GM19397 (cell line): Measurements from ENCODE around the gene GATC.
"Not testable (repeated sequence)": the region's sequence is repeated elsewhere in the genome, so short reads cannot be mapped to it uniquely, and the experiment has no call there.

Experiments used
- ATAC-seq: cut with Tn5 transposase; IDR thresholded peaks from one replicate; pipeline ENCODE4 v1.9.1; 2021; ENCODE audit warnings: mild to moderate bottlenecking, moderate library complexity; ENCODE audit not compliant: unreplicated experiment

Gene GATC

DNA sequence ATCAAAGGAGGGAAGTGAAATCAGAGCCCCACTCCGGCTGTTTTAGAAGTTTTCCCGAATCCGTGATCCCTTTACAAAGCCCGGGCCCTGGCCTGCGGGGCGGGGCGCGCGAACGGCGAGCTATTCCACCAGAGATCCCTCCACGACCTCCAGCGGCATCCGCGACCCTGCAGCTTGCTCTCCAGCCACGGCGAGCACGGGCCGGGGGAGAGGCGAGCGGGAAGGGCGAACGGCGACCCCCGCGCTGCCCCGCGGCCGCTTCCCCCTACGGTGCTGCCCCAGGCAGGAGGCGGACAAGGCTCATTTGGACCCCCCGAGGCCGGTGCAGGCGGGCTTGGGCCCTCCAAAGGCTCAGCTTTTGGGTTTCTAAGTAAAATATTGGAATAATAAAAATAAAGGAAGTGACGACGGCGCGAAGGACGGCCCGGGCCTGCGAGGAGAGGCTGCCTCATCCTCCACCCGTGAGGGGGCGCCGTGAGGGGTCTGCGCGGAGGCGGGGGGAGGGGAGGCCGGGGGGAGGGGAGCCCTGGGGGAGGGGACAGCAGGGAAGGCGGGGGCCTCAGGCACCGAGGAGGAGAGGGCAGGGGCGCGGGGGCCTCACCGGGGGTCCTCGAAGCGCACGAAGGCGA is 22.7 kb downstream of the GATC start:
- peak; percentile 33 for ATAC-seq

DNA sequence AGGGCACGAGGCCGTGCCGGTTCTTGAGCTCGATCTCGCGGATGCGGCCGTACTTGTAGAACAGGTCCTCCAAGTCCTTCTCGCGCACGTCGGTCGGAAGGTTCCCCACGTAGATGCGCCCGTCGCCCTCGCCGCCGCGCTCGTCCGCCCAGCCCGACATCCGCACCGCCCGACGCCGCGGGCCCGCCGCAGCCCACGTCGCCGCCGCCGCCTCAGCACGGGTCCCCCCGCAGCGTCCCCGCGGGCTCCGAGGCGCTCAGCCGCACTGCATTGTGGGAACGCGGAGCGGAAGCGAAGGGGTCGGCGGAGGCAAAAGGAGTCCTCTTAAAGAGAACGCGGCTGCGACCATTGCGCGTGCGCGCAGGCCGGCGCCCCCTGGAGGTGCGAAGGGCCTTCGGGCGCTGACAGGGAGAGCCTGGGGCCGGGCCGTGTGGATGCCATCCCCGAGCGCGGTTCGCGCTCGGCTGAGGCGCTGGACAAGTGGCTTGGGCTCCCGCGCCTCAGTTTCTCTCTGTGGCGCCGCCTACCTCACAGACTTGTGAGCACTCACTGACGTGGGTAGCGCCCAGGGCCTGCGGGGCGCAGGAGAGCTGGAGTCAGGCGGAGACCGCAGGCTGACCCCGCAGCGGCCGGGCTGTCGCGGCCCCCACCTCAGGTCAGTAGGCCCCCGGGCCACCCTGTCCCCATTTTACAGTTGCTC is 23.4 kb downstream of the GATC start, which contains the start of gene SRSF9:
TSS of gene SRSF9 (minus strand) at position 299 of the 700 bp plus-strand sequence. CDS start at position 160, 139 bp downstream.
- peak; percentile 83 for ATAC-seq

DNA sequence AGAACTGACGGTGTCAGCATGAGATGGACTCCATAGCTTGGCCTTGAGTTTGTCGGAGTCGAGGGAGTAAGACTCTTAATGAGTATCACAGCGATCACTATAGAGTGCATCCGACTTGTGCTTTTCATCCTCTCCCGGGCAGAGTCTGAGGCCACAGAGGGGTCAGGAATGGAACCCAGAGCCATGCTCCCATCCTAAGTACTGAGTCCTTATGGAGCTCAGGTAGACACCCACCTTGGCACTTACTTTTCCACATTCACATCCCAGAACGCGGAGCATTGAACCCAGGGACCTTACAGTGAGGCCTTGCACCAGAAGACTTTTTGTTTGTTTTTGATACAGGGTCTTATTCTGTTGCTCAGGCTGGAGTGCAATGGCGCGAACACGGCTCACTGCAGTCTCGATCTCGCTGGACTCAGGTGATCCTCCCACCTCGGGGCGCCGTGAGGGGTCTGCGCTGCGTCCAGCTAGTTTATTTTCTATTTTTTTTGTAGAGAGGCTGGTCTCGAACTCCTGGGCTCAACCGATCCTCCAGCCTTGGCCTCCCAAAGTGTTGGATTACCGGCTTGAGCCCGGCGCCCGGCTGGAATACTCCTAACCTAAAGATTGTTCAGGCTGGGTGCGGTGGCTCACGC is 24.0 kb downstream of the GATC start:
- peak; percentile 24 for ATAC-seq

DNA sequence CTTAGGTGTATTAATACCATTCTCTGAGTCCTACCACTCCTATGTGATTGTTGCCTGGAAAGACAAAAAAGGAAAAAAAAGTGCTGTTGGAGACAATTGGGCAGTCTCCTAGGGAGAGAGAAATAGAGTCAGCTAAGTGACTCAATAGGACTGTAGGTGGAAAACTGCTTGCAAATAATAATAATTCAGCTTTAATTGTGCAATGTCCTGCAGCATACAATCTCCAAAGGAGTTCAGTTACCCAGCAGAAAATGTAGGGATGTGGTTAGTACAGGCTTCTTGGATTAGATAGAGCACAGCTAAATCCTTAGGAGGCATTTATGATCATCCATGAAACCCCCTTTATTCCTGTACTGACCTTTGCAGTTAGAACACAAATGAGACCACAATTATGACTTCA is 26.3 kb downstream of the GATC start:
- ATAC-seq, result no peak

DNA sequence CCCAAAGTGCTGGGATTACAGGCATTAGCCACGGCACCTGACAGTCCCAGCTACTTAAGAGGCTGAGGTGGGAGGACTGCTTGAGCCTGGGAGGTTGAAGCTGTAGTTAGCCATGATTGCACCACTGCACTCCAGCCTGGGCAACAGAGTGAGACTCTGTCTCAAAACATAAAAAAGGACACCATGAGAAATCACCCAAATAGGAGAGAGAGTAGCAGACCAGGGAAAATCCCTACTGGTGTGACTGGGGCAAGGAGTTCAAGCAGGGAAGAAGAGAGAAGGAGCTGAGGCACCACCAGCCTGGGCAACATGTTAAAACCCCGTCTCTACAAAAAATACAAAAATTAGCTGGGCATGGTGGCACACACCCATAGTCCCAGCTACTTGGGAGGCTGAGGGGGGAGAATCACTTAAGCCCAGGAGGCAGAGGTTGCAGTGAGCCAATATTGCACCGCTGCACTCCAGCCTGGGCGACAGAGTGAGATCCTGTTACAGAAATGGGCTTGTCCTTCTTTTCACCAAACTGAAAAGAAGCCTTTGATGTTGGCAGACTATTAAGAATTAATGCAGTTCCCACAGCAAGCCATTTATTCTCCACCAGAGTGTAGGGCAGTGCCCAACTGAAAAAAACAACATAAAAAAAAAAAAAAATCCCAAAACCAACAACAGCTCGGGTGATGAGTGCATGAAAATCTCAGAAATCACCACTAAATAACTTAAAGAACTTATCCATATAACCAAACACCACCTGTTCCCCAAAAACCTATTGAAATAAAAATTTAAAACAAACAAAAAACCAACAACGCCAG is 27.8 kb downstream of the GATC start:
- ATAC-seq, result no peak

DNA sequence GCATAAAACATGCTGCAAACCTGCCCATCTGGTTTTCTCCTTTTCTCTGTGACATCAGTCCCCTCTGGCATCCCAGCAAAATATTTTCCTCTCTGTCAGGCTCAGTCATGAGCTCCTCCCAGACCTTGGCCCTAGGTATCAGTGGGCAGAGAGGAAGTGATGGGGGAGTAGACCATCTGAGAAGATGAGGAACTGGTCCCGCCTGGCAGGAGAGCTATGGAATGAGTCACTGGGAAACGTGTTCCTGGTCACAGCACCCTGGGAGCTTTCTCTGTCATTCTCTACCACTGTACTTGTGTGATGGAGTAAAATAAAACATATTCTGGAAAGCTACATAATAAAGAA is 28.3 kb downstream of the GATC start:
- no peak for ATAC-seq

DNA sequence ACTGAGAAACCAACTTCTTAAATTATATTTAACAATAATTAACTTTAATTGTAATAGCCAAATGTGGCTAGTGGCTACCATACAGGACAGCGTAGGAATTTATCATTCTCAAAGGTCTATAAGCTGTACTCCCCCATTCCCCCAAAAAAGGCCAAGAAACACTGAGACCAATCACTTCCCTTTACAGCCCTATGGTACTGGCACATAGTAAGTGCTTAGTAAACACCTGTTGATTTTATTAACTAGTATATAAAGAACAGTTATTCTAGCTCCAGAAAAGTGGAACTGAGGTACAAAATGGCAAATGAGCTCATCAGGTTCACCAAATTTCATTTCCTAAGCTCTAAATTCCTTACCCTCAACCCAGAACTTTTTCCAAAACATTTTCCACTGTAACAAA is 29.4 kb downstream of the GATC start:
- no peak for ATAC-seq

DNA sequence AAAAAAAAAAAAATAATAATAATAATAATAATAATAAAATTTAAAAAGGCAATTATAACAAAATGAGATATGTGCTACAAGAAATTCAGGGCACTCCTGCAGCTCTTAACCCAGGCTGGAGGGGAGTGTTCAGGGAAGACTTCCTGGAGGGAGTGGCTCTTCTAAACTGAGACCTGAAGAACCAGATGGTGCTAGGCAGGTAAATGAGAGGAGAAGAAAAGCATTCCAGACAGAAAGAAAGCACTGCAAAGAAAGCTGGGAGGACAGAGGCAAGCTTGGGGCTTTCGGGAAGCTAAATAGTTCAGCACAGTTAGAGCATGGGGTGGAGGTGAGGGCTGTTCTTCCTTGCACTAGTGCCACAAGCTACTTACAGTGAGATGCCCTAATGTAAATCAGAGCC is 33.2 kb downstream of the GATC start:
- no peak for ATAC-seq

DNA sequence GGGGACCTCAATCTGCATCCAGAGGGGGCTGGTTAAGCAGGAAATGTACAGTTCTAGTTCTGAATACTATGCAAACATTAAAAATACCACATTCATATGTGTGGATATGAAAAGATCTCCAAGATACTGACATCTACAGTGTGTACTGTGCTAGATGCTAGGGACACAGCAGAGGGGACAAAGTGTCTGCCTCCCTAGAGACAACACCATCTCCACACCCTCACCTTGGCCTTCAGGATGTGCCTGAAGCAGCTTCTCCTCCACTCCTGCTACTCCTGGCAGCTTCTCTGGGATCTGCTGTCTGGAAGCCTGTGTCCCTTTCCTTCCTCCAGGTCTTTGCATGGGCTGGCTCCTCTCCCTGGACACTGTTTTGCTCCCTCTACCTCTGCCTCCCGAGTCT is 34.0 kb downstream of the GATC start:
- no peak for ATAC-seq

DNA sequence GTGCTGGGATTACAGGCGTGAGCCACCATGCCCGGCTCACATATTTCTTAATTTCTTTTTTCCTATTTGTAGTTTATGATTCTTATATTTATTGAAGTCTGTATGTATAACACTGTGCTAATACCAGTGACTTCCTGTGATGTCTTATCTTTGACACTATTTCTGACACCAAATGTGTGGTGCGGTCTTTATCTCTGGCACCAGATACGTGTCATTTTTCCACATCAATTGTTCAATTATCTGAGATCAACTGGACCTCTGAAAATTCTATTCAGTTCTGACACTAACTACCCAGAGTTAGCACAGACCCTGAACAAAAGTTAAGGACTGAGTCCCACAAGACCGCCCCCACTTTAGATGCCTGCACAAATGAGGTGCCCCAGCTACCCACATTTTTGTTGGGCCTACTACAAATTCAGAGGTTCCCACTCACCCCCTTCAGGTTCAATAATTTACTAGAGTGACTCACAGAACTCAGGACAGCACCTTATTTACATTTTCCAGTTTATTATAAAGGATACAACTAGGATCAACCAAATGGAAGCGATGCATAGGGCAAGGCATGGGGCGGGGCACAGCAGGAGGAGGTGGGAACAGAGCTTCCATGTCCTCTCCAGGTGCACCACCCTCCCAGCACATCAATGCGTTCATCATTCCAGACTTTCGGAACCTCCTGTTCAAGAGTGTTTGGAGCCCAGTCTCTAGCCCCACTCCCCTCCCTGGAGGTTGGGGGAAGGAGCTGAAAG is 35.0 kb downstream of the GATC start:
- ATAC-seq, result no peak

DNA sequence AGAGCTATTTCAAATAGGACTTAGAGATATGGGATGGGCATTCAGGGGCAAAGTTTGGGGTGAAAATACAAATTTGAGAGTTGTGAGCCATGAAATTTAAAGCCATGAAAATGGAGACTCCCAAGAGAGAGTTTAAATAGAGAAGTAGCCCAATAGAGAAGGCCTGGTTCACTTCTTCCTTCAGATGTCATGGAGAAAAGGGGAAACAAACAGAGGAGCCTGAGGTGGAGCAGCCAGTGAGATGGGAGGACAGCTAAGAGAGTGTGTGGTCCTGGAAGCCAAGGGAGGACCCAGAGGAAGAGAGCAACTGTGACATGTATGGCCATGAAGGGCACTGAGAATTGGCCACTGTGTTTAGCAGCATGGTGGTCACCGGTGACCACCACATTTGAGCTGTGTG is 37.4 kb downstream of the GATC start:
- ATAC-seq, result no peak

DNA sequence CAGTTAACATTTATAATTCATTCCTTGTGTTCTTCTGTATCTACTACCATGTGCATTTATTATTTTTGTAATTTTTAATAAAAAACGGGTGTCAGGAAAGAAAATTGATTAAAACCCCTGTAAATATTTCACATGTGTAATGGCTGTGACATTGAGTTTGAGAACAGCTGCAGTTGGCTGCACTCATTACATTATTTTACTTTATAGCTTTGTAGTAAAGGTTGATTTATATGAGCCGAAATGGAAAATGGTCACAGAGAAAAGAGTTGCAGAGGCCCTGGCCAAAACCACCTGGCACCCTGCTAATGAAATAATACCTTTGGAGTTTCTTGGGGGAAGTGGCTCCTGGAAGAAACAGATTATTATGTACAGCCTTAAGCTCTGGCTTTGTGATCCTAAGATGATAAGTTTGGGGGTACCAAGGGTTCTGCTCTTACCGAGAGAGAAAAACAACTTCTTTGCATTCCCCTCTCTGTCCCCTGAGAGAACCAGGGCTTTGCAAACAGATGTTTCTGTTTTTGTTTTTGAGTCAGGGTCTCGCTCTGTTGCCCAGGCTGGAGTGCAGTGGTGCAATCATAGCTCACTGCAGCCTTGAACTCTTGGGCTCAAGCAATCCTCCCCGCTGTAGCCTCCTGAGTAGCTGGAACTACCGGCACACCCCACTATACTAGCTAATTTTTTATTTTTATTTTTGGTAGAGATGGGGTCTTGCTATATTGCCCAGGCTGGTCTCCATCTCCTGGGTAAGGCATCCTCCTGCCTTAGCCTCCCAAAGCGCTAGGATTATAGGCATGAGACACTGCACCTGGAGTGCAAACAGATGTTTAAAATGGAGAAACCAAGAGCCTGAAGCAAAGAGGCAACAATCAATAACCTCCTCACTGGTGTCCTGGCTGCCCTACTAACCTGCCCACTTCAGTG is 40.0 kb downstream of the GATC start:
- no peak for ATAC-seq

DNA sequence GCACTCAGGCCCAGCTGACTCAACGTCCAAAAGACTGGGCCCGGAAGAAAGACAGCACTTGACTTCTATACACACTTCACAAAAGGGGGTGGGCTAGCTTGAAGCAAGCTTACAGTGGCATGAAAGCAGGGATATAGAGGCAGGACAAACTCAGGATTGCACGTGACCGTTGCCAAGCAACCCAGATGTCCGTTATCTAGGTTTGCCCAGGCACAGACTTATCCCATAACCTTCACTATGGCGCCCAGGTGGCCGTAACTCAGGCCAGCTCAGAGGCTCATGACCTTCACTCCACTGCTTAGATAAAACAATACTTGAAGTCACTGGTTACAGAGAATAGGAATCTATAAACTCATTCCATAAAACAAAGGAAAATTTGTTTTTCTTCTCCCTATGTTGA is 41.3 kb downstream of the GATC start:
- not testable (repeated sequence) for ATAC-seq

DNA sequence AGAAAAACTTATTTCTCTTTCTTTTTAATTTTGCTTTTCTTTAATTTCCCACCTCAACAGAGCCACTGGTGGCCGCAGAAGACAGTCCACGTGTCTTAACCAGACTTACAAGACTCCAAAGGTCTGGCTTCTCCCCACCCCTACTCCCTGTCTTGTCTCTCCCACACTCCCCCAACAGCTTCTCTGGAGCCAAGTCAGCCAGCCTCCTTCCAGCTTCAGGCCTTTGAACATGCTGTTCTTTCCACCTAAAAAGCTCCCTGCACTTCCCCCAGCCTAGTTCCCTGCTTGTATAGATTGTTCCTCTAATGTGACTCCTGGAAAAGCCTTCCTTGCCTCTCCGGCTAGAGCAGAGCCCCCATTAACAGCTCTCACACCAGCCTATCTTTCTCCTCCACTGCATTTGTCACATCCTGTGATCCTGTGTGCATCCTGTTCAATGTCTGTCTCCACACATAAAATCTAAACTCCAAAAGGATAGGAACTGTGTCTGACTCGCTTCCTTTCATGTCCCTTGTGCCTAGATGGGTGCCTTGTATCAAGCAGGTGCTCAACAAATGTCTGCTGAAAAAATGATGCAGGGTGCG is 41.9 kb downstream of the GATC start:
- no peak for ATAC-seq

DNA sequence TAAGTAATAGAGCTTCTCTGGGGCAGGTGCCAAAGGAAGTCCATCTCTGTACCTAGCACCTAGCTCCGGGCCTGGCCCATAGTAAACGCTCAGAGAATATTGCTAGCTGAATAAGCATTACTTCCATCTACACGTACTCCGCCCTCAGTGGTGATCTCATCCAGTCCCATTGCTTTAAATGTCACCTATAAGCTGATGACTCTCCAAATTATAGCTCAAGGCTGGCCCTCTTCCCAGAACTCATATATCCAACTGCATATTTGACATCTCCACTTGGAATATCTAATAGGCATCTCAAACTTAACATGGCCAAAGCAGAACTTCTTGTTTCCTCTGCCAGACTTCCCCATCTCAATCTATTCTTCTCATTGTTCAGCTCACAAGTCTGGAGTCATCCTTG is 42.8 kb downstream of the GATC start:
- no peak for ATAC-seq

DNA sequence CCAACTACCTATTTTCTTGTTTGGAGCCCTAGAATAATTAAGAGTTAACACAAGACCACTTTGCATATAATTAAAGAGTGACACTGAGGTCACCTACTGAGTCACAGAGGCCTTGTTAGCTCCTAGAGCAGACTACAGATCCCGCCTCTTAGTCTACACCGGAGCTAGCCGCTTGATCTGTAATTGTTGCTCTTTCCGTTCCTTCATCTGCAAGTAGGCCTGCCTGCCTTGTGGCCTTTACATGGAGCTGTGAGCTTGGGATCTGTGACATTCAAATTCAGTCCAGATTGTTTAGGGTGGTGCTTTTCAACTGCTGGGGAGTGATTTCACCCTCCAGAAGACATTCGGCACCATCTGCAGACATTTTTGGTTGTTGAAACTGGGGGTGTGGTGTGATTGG is 44.1 kb downstream of the GATC start:
- no peak for ATAC-seq

DNA sequence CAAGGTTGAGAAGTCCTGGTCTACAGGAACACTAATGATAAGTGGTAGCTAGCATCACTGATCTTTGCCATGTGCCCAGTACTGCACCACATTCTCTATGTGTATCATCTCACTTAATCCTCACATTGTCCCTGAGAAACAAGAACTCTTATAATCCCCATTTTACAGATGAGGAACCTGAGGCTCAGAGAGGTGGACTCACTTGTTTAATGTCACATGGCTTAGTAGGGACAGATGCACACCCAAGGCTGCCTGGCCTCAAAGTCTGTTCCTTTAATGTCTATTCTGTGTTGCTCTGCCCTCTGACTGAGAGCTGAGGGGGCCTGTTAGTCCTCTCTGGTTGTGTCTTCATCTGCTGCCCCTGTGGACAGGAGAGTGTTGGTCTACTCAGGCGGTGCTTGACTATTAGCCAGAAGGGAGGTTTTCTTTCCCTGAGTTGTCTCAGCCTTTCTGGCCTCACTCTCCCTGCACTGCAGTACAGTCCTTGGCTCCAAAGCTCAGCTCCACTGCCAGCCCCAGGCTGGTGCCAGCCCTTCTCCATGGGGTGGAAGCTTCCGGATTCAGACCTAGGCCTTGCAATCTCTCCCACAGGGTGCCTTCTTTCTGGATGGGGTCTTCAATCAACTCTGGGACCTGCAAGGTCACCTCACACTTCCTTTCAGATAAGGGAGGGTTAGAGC is 44.7 kb downstream of the GATC start:
- no peak for ATAC-seq

DNA sequence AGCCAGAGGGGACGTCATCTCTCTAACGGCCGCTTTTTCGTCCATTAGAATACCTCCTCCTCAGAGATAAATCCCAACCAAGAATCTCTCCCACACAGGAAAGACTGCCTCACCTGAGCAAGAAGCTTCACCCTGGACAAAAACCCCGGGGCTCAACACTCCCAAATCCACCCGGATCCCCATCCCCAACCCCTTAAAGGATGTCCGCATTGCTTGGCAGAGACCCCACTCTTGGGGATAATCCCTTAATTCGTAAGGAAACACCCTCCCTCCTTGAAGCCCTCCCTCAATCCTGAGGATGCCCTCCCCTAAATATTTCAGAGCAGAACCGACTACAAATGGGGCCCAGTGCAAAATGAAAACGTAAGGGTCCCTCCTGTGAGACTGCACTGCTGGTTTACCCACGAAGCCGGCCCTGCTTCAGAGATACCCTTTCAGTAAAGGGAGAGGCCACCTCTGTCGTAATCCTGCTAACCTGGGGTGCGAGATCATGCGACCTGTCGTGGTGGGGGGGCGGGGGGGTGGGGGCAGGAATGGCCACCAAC is 49.0 kb downstream of the GATC start:
- no peak for ATAC-seq
